ENCODE data around the gene SOCS3.
"Not testable (repeated sequence)": the region's sequence is repeated elsewhere in the genome, so short reads cannot be mapped to it uniquely, and the experiment has no call there.

Gene SOCS3

GRCh38 chr17:78325076-78325687 lies 34.7 kb downstream of the SOCS3 start:
- peak; percentile 69 for DNase-seq

GRCh38 chr17:78324391-78325075 lies 35.3 kb downstream of the SOCS3 start:
- peak; percentile 87 for DNase-seq

DNA sequence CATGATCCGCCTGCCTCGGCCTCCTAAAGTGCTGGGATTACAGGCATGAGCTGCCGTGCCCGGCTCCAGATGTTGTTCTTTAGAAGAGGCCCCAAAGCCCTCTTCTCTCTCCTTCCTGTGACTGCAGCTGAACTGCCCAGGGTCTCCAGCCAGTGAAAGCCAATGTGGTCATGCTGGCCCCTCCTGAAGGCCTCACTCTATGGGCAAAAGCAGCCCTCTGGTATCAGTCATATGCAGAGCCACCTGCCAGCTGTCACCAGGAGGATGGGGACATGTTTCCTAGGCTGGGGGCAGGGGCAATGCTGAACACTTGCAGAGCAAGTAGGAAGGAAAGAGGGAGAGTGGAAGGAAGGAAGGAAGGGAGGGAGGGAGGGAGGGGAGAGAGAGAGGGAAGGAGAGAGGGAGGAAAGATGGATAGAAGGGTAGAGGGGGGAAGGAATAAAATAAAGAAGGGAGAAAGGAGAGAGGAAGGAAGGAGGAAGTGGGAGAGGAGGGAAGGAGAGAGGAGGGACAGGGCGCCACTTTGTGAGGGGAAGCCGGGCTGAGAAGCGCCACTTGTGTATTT lies 36.0 kb downstream of the SOCS3 start:
- no peak for DNase-seq

DNA sequence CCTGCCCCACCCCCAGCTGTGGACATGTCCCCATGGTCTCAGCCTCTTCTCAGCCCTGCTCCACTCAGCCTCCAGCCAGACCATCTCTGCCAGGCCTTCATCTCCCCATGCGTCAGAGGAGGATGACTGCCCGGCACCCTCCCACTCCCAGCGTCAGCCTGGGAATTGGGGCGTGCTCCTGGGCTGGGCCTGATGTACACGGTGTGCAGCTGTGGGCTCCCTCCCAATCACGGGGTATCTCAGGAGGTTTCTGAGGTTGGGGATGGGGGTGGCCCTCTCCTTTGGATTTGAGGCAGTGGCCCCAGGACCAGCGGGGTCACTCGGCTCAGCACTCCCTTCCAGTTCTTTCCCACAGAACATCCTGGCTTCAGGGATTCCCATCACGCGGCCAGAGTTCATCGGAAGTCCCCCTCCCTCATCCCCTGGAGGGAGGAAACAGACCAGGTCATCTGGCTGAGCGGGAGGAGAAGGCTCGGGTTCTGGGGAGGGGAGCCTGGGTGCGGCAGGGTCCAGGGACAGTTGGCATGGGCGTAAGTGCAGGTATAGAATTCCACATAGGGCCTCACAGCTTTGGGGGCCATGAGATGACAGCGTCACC lies 36.9 kb downstream of the SOCS3 start:
- DNase-seq = no peak

- peak; percentile 51 for DNase-seq
These were observed 37.5 kb downstream of the SOCS3 start for GRCh38 chr17:78322327-78322857.

GRCh38 chr17:78318843-78319242 lies 41.0 kb downstream of the SOCS3 start:
- DNase-seq = no peak

GRCh38 chr17:78318407-78318806 lies 41.5 kb downstream of the SOCS3 start:
- DNase-seq = no peak

DNA sequence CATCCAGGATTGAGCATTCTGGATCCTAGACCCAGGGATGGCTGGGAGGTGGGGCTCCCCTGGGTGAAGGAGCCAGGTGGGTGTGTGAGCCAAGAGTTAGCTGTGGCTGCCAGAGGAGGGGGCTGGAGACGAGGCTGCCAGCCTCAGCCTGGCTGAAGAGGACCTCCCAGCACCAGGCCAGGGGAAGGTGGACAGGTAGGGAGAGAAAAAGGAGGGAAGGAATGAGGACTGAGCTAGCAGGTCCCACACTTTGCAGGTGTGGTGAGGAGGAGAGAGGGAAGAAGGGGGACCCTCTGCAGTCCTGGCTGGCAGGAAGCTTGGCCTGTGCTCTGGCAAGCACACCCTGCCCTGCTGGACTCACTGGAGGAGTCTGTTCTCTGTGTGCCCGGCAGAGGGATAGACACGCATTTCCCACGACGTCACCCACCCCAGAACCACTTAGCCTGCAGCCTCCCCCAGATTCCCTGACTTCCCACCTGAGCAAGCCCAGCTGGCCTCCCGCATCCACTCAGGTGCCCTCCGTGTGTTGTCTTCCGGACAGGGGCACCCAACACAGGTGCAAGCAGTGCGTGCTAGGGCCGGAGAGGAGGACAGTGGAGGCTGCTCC lies 42.0 kb downstream of the SOCS3 start:
- no peak for DNase-seq

- DNase-seq = peak; percentile 66
These were observed 42.7 kb downstream of the SOCS3 start for GRCh38 chr17:78316867-78317789.

DNA sequence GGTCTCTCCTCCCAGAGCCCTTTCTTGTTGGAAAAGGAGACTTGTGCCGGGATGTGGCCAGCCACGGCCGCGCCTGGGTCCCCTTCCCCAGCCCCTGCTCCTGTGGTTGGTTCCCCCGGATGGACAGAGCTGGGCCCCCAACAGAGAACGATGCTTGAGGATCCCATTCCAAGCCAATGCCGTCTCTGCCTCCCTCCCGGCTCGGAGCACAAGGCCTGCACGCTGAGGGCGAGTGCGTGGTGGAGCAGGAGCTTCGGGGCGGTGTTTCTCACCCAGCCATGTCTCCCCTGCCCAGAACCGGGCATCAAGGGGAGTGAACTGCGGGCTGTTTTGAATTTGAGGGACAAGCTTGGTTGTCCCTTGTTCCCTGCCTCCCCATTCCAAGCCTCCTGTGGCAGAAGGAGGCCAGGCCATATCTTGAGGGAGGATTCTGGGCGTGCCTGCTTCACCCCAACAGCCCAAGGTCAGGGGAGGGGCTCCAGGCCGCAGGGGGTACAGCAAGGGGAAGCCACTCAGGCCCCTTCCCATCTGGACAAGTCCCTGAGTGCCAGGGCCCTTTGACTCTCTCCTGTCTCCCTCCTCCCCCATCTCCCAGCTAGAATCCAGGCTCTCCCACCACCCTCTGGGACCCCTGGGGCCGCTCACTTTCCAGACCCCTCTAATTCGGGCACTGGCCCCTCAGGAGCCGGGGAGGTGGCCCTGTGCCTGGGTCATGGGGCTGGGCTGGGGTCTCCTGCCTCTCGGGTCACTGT lies 43.6 kb downstream of the SOCS3 start:
- DNase-seq = no peak

DNA sequence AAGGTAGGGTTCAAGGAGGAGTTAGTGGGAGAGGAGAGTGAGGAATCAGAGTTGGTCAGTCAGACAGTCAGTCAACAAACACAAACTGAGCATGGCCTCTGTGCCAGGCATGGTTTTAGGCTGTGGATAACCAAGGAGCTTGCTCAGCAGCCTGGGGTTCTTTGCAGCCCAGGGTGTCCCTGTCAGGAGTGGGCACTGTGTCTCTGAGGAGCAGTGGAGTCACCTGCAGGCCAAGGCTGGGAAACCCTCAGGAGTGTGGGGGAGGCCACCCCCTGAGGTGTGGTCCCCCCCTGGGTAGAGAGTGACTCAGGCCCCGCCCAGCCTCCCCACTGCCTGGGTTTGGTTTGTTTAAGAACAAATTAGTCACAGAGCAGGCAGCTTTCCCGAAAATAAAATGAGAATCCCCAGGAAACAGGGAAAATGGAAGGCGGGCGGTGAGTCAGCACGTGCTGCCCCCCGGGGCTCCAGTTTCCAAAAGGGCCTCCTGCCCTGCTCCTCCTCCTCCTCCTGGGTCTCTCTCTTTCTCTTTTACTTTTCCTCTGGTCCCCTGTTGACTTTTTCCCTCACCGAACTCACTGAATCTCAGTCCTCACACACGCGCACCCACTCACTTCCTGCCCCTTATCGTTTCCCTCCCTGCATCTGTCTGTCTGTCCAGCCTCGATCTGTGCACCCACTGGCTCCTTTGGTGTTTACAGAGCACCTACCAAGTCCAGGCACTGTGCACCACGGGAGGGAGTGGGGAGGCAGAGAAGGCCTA lies 44.3 kb downstream of the SOCS3 start:
- peak; percentile 98 for DNase-seq

DNA sequence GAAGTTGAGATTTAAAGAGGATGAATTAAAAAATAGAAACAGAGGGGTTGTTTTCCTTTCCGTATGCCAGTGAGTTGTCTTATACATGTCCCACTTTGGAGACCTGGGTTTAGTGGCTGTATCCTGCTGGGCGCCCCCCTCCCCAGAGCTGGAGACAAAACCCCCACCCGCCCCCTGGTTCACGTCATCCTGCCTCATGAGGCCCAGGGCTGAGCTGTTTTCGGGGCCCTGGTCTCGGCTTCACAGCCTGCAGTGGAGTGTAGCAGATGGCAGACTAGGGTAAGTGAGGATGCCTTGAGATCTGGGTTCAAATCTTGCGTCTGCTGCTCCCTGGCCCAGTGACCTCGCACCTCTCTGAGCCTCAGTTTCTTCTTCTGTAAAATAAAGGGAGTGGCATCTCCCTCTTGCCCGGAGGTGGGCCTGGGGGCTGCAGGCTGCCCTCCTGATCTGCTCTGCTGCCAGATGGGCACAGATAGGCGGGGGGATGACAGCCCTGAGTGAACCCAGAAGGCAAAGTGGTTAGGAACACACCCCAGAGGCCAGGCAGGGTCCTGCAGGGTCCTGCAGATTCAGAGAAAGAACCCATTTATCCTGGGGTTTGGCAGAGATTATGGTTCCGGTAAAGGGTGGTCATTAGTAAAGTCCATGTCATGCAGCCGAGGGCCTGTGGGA lies 45.1 kb downstream of the SOCS3 start:
- DNase-seq = no peak

- peak; percentile 71 for DNase-seq
These were observed 45.9 kb downstream of the SOCS3 start for GRCh38 chr17:78313735-78314648.

- DNase-seq = not testable (repeated sequence)
These were observed 50.1 kb downstream of the SOCS3 start for GRCh38 chr17:78309659-78310255.

- no peak for DNase-seq
These were observed 51.8 kb downstream of the SOCS3 start for GRCh38 chr17:78307887-78308638.

DNA sequence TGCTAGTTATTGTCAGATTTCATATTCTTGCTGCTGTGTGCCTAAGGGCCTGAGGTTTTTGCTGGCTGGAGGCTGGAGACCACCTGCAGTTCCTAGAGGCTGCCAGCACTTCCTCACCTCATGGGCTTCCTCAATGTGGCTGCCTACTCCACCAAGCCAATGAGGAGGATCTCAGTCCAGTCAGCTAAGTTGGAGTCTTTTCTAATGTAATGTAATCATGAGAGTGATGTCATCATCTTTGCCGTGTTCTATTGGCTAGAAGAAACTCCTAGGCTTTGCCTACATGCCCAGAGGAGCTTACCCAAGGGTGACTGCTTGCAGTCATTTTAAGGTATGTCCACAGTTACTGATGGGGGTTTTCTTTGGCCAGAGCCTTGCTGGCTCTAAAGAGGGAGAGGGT lies 53.0 kb downstream of the SOCS3 start:
- no peak for DNase-seq

All from fibroblast of skin of right biceps (primary cell).